Measurements from ENCODE around the gene LCE3A. TPM values are rescaled to one million over a fixed set of nuclear protein-coding genes. Genes with fewer than 3 reads are reported as not detected.

Gene LCE3A
- total RNA-seq, 1 experiment from 2014 or later: not detected

DNA sequence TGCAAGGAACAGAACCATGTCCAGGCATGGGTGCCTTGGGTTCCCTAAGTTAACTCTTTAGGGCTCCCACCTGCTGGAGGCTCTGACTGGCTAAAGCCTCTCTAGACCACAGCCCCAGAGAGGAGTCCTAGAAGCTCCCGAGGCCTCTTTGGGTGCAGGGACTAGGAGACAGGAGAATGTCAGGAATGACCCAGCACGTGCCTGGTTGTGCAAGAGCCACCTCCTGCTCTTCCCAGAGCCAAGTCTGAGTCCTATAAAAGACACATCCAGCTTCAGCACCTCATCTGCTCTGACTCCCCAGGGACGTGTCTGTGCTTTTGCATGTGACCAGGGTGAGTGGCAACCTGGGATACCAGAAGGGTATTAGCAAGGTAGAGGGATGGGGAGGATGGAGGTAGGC lies 40.2 kb upstream of the LCE3A start, which contains the start of gene LCE2D:
Gene LCE2D (plus strand): TSS at position 283 of the 400 bp plus-strand sequence. CDS start 726 bp downstream, outside the sequence.
- no peaks in the 10 kb centered on the region for H3K9me3 ChIP-seq (ENCODE audit: low read length)
- TF ChIP-seq, protein P1, sequence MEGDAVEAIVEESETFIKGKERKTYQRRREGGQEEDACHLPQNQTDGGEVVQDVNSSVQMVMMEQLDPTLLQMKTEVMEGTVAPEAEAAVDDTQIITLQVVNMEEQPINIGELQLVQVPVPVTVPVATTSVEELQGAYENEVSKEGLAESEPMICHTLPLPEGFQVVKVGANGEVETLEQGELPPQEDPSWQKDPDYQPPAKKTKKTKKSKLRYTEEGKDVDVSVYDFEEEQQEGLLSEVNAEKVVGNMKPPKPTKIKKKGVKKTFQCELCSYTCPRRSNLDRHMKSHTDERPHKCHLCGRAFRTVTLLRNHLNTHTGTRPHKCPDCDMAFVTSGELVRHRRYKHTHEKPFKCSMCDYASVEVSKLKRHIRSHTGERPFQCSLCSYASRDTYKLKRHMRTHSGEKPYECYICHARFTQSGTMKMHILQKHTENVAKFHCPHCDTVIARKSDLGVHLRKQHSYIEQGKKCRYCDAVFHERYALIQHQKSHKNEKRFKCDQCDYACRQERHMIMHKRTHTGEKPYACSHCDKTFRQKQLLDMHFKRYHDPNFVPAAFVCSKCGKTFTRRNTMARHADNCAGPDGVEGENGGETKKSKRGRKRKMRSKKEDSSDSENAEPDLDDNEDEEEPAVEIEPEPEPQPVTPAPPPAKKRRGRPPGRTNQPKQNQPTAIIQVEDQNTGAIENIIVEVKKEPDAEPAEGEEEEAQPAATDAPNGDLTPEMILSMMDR (conservative IDR thresholded peaks at IDR 0.05; ENCODE audit: low read depth, low read length): no peak
- no peak for TF ChIP-seq EZH2phosphoT487 (IDR thresholded peaks at IDR 0.05; ENCODE audit: borderline replicate concordance, low read length)
- TF ChIP-seq EZH2 (IDR thresholded peaks at IDR 0.05; ENCODE audit: low read length, unreplicated experiment): no peak
- no peak within 1 kb of the TSS for H3K4me3 ChIP-seq (ENCODE audit: low read length)
- intact Hi-C loops (cut with micrococcal nuclease): no loop called here
- H3F3A ChIP-seq (ENCODE audit: low read length, unreplicated experiment): no peaks in the 10 kb centered on the region
- ATAC-seq: no peak
- H3K4me2 ChIP-seq (ENCODE audit: low read length): no peak within 1 kb of the TSS
- CTCF ChIA-PET: no interaction called here
- no peak within 1 kb of the TSS for H3K27ac ChIP-seq (ENCODE audit: low read length)
- H3K36me3 ChIP-seq (ENCODE audit: low read depth, low read length): no peaks in the 10 kb centered on the region
- no peak for DNase-seq
- POLR2A ChIA-PET (ENCODE audit: unreplicated experiment): no interaction called here
- no peaks in the 10 kb centered on the region for H3K9me2 ChIP-seq (replicated peaks; ENCODE audit: low read length)
- H3K4me1 ChIP-seq (ENCODE audit: insufficient read depth, low read length): no peaks in the 10 kb centered on the region
- H2AFZ ChIP-seq (ENCODE audit: low read length): no peak within 1 kb of the TSS
- no peak within 1 kb of the TSS for H3K9ac ChIP-seq (ENCODE audit: low read length)
- BruUV-seq (replicated peaks): no TSS peak
- H3K27me3 ChIP-seq (ENCODE audit: low read length): peaks cover 33% of the 10 kb centered on the region
- H4K20me1 ChIP-seq (ENCODE audit: low read length): no peaks in the 10 kb centered on the region
- no peaks in the 10 kb centered on the region for H3K79me2 ChIP-seq (ENCODE audit: low read length)

DNA sequence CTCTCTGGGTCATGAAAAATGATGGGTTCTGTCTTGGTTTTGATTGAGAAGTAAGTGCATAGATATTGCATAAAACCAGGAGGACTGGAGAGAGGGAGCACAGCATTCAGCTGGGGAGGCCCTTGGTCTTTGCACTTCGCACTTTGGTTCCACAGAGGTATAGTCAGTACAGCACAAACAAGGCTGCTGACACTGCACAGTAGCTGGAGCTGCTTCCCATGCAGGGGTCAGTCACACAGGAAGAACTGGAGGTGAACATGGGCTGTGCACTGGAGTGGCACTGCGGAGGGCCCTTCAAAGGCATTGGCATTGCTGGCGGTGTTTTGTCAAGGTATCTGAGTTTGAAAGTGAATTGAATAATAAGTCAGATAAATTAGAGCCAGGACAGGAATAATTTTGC lies 35.7 kb upstream of the LCE3A start:
- Histone ChIP-seq H3K4me1 (ENCODE audit: insufficient read depth, low read length) (no peaks in the 10 kb centered on the region), H3K9me3 (ENCODE audit: low read length) (no peaks in the 10 kb centered on the region), H4K20me1 (ENCODE audit: low read length) (no peaks in the 10 kb centered on the region), H3K36me3 (ENCODE audit: low read depth, low read length) (no peaks in the 10 kb centered on the region), H3K9ac (ENCODE audit: low read length) (no peak overlapping the region), H3K9me2 (replicated peaks; ENCODE audit: low read length) (no peaks in the 10 kb centered on the region), H3K79me2 (ENCODE audit: low read length) (no peaks in the 10 kb centered on the region), H2AFZ (ENCODE audit: low read length) (no peak overlapping the region), H3K4me2 (ENCODE audit: low read length) (no peak overlapping the region), H3K27ac (ENCODE audit: low read length) (no peak overlapping the region), H3K4me3 (ENCODE audit: low read length) (no peak overlapping the region), H3K27me3 (ENCODE audit: low read length) (peaks cover 33% of the 10 kb centered on the region), H3F3A (ENCODE audit: low read length, unreplicated experiment) (no peaks in the 10 kb centered on the region)
- CTCF ChIA-PET: no interaction called here
- intact Hi-C loops (cut with micrococcal nuclease): no loop called here
- ATAC-seq (no peak), DNase-seq (no peak)
- no TSS peak for BruUV-seq (replicated peaks)
- POLR2A ChIA-PET (ENCODE audit: unreplicated experiment): no interaction called here
- TF ChIP-seq EZH2 (IDR thresholded peaks at IDR 0.05; ENCODE audit: low read length, unreplicated experiment): no peak
- TF ChIP-seq, protein P1 (conservative IDR thresholded peaks at IDR 0.05; ENCODE audit: low read depth, low read length): no peak
- TF ChIP-seq EZH2phosphoT487 (IDR thresholded peaks at IDR 0.05; ENCODE audit: borderline replicate concordance, low read length): no peak

DNA sequence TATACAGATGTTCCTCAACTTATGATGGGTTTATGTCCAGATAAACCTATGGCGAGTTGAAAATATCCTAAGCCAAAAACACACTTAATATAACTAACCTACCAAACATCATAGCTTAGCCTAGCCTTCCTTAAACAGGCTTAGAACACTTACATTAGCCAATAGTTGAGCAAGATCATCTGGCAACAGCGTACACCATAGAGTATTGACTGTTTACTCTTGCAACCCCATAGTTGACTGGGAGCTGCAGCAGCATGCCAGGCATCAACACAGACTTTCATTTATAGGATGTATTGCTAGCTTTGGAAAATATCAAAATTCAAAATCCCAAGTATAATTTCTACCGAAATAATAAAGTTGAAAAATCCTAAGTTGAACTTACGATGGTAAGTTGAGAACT lies 34.8 kb upstream of the LCE3A start:
- Histone ChIP-seq H2AFZ (ENCODE audit: low read length) (no peak overlapping the region), H4K20me1 (ENCODE audit: low read length) (no peaks in the 10 kb centered on the region), H3K9me3 (ENCODE audit: low read length) (no peaks in the 10 kb centered on the region), H3K36me3 (ENCODE audit: low read depth, low read length) (no peaks in the 10 kb centered on the region), H3K79me2 (ENCODE audit: low read length) (no peaks in the 10 kb centered on the region), H3K9ac (ENCODE audit: low read length) (no peak overlapping the region), H3K27me3 (ENCODE audit: low read length) (peaks cover 30% of the 10 kb centered on the region), H3K4me1 (ENCODE audit: insufficient read depth, low read length) (no peaks in the 10 kb centered on the region), H3K4me2 (ENCODE audit: low read length) (no peak overlapping the region), H3K9me2 (replicated peaks; ENCODE audit: low read length) (no peaks in the 10 kb centered on the region), H3K27ac (ENCODE audit: low read length) (no peak overlapping the region), H3F3A (ENCODE audit: low read length, unreplicated experiment) (no peaks in the 10 kb centered on the region), H3K4me3 (ENCODE audit: low read length) (no peak overlapping the region)
- no peak for TF ChIP-seq EZH2 (IDR thresholded peaks at IDR 0.05; ENCODE audit: low read length, unreplicated experiment)
- TF ChIP-seq, protein P1 (conservative IDR thresholded peaks at IDR 0.05; ENCODE audit: low read depth, low read length): no peak
- no peak for TF ChIP-seq EZH2phosphoT487 (IDR thresholded peaks at IDR 0.05; ENCODE audit: borderline replicate concordance, low read length)
- BruUV-seq (replicated peaks): no TSS peak
- intact Hi-C loops (cut with micrococcal nuclease): no loop called here
- ATAC-seq: no peak
- CTCF ChIA-PET: no interaction called here
- POLR2A ChIA-PET (ENCODE audit: unreplicated experiment): interaction anchor here (0.6 kb wide), 1 partner anchor 154 kb away, joined by 4 read pairs; the partner anchor contains the start of gene LCE1B
- DNase-seq: no peak

Measured in PC-3 (cell line).